GM21825 (cell line): ENCODE results near the gene MCAT.
A peak's percentile ranks its signal among the peaks of the same experiment; 100 is the strongest.

Experiments
- ATAC-seq: cut with Tn5 transposase; IDR thresholded peaks from one replicate; pipeline ENCODE4 v1.9.1; 2021; ENCODE audit warnings: mild to moderate bottlenecking, moderate library complexity; ENCODE audit not compliant: unreplicated experiment

MCAT gene

DNA sequence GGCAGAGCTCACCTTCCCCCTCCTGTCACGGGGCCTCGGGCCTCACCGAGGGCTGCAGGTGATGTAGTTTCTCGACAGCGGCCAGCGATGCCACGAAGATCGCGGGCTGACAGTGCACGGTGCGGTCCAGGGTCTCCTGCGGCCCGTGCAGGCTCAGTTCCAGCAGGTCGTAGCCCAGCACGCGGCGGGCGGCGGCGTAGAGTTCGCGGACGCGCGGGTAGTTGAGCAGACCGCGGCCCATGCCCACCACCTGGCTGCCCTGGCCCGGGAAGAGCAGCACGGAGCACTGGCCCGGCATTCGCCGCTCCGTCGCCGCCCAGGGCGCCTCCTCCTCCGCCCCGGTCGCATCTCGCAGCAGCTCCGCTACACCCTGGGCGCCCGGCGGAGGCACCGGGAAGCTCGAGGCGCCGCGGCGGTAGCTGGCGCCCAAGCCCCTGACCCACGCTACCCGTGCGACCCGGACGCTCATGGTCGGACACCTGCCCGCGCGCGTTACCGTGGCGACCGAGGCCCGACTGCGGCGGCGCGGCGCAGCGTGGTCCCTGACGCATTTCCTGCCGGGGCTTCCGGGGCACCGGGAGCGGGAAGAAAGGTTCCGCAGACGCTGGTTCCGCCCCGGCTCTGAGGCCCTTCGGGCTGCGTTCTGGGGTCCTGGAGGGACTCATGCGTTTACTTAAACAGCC lies at the start of gene MCAT:
Gene MCAT, minus strand, starts transcription at position 519 of the 683 bp plus-strand sequence. Its CDS starts 50 bp downstream, at position 469.
- ATAC-seq, result peak; percentile 82

DNA sequence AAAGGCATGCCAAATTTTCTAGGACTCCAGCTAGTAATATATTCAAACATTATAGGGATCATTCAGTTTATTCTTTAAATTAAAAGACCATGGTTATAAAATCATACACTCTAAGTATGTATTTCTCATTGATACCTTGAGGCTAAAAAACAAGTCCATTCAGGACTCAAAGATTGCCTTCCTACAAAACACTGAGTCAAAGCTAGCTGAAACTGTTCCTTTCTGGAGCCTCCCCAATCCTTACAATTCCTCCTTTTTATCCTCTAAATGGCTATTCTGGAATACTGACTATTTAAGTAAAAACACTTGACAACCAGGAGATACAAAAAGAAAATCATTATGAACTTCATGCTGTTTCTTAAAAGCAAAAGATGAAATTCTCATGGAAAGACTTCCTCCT lies 48.6 kb upstream of the MCAT start:
- ATAC-seq, result no peak

GRCh38 chr22:43188829-43189545 lies 45.8 kb upstream of the MCAT start:
- no peak for ATAC-seq

DNA sequence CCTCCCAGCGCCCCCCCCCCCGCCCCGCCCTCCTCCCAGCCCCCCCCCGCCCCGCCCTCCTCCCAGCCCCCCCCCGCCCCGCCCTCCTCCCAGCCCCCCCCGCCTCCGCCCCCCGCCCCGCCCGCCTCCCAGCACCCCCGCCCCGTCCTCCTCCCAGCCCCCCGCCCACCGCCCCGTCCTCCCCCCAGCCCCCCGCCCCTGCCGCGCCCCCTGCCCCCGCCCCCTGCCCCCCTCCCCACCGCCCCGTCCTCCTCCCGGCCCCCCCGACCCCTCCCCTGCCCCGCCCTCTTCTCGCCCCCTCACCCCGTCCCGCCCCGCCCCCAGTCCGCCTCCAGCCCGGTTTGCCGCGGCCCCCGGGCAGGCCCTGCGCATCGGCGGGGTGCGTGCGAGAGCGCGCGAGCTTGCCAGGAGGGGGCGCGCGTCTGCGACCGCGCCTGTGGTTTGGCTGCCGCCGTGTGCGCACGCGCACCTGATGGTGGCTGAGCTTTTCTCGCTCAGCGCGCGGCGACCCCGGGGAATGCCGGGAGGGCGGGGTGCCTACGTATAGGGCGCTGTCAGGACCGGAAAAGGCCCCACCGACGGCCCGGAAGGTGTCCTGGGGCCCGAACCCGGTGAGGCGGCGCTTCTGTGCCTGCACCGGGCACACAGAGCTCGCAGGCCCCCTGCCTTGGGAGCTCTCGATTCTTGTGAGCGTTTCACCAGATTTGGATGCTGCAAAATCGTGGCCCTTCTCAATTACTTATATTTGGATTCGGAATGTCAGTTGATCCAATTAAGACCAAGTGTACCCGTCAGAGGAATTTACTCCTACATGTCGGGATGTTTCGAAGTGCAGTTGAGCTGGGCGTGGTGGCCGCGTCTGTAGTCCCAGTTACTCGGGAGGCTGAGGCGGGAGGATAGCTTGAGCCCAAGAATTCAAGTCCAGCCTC lies 44.2 kb upstream of the MCAT start:
- peak; percentile 72 for ATAC-seq

DNA sequence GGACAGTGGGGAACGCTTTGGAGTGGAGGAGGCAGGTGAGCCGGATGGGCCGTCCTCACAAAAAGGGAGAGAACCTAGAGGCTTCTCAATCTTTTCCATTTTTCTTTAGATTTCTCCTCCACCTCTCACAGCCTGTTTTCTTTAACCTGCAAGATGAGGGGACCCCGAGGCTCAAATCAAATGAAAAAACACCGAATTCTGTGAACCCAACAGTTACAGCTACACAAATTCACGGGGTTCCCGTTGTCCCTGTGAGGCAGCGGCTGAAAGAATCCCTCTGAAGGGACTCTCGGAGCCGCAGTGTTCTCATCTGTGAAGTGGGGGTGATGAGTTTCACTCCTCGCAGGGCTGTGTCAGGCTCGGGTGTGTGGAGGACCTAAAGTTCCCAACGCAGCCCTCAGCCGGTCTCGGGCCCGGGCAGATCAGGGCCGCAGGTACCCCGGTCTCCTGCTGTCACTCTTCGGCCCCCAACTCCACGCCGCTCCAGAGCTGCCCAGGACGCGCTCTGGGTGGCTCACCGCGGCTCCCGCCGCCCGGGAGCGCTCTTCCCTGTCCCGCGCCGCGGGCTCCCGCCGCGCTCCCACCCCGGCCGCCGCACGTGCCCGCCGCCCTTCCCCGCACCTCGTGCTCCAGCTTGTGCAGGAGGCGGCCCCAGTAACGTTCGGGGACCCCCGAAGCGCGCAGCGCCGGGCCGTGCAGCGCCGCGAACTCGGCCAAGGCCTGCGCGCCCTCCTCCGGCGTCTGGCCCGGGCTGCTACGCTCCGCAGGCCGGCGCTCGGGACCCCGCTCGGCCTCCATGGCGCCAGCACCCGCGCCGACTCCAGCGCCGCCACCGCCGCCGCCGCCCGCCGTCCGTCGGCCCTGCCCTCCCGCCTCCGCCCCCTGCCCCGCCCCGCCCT lies 43.3 kb upstream of the MCAT start, which contains the start of gene TTLL12:
Gene TTLL12, minus strand, starts transcription at position 863 of the 899 bp plus-strand sequence. Its CDS starts 65 bp downstream, at position 798.
- ATAC-seq, result peak; percentile 46

GRCh38 chr22:43185860-43186261 lies 42.7 kb upstream of the MCAT start:
- ATAC-seq, result no peak

DNA sequence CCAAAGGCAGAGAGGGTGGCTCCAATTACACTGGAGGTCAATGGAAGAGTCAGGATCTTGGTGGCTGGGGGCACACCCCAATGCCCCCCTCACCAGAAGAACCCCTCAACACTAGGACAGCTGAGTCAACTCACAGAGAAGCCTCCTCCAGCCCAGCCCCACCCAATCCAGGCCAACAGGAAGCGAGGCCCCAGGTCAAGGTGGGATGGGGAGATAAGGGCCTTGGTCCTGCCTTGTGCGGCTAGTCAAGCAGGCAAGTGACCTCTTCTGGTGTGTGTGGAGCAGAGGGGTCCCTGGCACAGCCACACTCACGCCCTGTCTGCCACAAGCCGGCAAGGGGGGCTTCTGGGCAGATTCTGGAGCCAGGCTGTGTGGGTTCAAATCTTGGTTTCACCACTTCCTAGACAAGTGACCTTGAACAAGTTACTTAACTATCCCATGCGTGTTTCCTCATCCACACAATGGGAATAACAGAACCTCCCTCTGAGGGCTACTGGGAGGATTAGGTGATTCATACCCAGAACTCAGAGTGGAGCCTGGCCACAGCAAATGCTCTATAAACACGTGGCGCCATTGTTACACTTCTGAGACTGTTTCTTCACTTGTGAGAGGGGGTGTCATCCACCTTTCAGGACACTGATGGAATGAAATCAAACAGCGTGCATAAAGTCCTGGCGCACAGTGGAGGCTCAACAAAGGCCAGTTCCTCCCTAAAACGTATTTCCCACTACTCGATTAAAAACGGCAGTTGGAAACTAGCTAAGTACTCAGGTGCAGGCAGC lies 40.5 kb upstream of the MCAT start:
- no peak for ATAC-seq

GRCh38 chr22:43182726-43183125 lies 39.5 kb upstream of the MCAT start:
- no peak for ATAC-seq

- no peak for ATAC-seq
Measured at GRCh38 chr22:43182118-43182517, 38.9 kb upstream of the MCAT start.

- ATAC-seq, result no peak
Measured at GRCh38 chr22:43181321-43182076, 38.3 kb upstream of the MCAT start.

DNA sequence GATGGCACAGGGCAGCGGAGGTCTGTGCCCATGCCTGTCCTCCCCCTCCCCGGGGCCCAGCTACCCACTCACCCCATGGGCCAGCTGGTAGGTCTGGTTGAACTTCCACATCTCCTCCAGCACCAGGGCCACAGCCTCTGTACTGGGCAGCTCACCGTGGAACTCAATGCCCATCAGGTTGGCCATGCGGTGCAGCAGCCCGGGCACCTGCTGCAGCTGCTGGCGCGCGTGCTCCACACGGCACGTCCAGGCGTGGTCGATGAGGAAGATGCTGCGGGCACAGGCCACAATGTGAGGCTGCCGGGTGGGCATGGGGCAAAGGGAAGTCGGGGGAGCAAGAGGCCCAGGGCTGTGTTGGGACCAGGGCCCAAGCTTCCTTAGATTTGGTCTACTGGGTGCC lies 37.5 kb upstream of the MCAT start:
- ATAC-seq, result no peak

GRCh38 chr22:43179911-43180195 lies 36.7 kb upstream of the MCAT start:
- ATAC-seq, result no peak

GRCh38 chr22:43179146-43179910 lies 36.1 kb upstream of the MCAT start:
- no peak for ATAC-seq

DNA sequence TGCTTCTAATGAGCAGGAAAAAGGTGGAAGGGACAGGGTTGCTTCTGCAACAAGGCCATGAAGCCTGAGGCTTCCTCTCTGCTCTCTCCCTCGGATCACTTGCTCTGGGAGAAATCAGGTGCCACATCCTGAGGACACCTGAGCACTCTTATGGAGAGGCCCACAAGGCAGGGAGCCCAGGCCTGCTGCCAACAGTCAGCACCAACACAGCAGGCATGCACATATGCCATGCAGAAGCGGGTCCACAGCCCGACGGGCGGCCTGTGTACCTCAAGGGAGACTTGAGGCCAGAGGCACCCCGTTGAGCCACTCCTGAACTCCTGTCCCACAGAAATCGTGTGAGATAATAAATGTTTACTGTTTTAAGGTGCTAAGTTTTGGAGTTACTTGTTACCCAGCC lies 34.3 kb upstream of the MCAT start:
- ATAC-seq, result no peak

DNA sequence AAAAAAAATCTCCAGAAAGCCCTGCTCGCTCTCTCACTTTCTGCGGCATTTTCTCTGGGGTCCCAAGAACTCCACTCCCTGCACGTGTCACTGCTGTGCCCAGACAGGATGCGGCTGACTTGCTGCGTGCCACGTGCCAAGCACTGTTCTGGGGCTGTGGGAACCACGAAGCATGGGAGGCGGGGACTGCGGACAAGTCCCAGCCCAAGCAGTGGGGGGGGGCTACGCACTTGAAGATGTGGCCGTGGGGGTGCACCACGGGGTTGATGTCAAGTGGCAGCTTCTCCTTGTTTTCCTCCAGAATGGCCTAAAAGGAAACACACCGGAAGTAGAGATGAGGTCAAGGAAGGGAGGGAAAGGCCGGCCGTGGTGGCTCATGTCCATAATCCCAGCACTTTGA lies 32.9 kb upstream of the MCAT start:
- no peak for ATAC-seq

DNA sequence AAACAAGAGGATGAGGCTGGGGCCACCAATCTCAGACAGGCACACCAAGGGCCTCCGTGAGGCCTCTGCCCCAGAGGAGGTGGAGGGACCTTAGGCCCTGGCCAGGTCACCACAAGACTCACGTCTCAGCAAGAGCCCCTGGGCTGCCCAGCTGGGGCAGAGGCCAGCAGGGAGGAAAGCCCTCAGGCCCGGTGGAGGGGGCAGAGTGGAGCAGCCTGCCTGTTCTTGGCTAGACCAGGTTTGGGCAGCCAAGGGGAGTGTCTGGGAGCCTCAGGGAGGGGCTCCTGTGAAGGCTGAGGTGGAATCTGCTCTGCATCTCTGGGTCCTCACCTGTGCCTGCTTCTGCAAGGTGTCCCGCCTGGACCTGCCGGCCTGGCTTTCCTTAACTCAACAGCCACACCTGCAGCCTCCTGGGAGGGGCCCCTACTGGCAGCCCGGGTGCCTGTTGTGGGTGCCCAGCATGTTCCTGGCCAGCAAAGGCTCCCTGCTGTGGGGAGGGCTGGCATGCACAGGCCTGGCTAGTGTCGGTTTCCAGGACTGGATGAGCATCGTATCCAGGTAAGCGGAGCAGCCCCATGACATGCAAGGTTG lies 31.8 kb upstream of the MCAT start:
- ATAC-seq, result no peak

DNA sequence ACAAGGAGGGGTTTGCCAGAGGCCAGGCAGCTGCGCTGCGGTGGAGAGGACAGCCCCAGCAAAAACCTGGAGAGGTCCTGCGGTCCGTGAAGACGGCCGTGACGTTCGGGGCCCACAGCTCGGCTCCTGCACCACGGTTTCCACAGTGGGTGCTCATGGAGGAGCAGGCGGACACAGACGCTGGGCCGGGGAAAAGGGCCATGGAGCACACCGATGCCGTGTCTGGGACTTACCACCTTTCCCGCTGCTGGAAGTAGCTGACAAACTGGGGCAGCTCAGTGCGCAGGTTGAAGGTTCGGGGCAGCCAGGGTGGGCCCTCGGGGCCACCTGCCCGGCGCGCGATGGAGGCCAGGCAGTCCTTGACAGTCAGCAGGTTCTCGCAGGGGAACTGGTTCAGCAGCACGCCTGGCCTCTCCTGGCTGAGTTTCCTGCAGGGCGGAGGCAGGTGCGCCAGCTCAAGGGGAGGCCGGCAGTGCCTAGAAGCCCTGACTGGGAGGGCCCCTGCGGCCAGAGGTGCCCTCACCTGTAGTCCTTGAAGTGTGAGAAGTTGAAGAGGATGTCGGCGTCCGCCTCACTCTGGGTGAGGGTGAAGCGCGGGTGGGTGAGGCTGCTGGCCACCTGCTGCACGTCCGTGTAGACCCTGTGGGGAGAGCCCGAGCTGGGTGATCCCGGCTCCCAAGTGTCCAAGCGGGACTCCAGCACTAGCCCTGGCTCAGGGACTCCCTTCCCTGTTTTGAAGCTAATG lies 30.9 kb upstream of the MCAT start:
- ATAC-seq, result no peak
